Measurements from ENCODE around the gene SIL1. TPM values are rescaled to one million over a fixed set of nuclear protein-coding genes. Genes with fewer than 3 reads are reported as not detected.

SIL1 gene
- total RNA-seq, 1 experiment from 2014 or later: 10.7 TPM

DNA sequence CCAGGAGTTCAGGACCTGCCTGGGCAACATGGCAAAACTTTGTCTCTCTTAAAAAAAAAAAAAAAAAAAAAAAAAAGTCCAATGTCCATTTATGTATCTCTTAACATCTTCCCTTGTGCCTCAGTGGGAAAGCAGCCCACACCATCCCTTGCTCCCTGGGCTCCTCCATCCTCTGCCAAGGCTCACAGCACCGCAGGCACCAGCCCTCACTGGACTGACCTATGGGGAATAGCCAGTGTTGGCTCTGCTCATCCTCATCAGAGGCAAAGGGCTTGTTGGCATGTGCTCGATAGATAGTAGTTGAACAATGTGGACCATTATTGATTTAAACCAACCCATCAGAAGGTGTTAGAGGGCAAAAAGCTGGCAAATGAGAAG is 261.2 kb downstream of the SIL1 start:
- Mint-ChIP-seq H3K4me1 (peaks cover 41% of the 10 kb centered on the region), H3K27me3 (ENCODE audit: low read depth) (no peaks in the 10 kb centered on the region), H3K36me3 (peaks cover 28% of the 10 kb centered on the region), H3K4me3 (no peak overlapping the region), H3K27ac (peak overlapping the region; percentile 93), H3K9me3 (no peaks in the 10 kb centered on the region)
- no peak for ATAC-seq
- no peak for TF ChIP-seq CBFB (CRISPR knock-in tag; IDR thresholded peaks at IDR 0.05; ENCODE audit: low read depth)
- TF ChIP-seq TCF7 (CRISPR knock-in tag; IDR thresholded peaks at IDR 0.05; ENCODE audit: low read depth): no peak
- no peak for TF ChIP-seq ELF4 (CRISPR knock-in tag; IDR thresholded peaks at IDR 0.05; ENCODE audit: low read depth)
- TF ChIP-seq ZNF138 (CRISPR knock-in tag; conservative IDR thresholded peaks at IDR 0.05): no peak
- no peak for TF ChIP-seq EMX1 (CRISPR knock-in tag; IDR thresholded peaks at IDR 0.05)
- no peak for TF ChIP-seq ATF1 (CRISPR knock-in tag; IDR thresholded peaks at IDR 0.05)
- no peak for TF ChIP-seq GTF2I (CRISPR knock-in tag; conservative IDR thresholded peaks at IDR 0.05)
- TF ChIP-seq ZNF317 (CRISPR knock-in tag; IDR thresholded peaks at IDR 0.05; ENCODE audit: borderline replicate concordance, low read depth): no peak
- no peak for TF ChIP-seq RELA (CRISPR knock-in tag; IDR thresholded peaks at IDR 0.05; ENCODE audit: borderline replicate concordance)
- TF ChIP-seq, protein P1, sequence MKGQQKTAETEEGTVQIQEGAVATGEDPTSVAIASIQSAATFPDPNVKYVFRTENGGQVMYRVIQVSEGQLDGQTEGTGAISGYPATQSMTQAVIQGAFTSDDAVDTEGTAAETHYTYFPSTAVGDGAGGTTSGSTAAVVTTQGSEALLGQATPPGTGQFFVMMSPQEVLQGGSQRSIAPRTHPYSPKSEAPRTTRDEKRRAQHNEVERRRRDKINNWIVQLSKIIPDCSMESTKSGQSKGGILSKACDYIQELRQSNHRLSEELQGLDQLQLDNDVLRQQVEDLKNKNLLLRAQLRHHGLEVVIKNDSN (CRISPR knock-in tag; IDR thresholded peaks at IDR 0.05): no peak
- TF ChIP-seq, protein P2, sequence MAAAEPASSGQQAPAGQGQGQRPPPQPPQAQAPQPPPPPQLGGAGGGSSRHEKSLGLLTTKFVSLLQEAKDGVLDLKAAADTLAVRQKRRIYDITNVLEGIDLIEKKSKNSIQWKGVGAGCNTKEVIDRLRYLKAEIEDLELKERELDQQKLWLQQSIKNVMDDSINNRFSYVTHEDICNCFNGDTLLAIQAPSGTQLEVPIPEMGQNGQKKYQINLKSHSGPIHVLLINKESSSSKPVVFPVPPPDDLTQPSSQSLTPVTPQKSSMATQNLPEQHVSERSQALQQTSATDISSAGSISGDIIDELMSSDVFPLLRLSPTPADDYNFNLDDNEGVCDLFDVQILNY (CRISPR knock-in tag; IDR thresholded peaks at IDR 0.05): no peak
- TF ChIP-seq NR2C2 (CRISPR knock-in tag; IDR thresholded peaks at IDR 0.05): no peak
- no peak for TF ChIP-seq CREB1 (CRISPR knock-in tag; IDR thresholded peaks at IDR 0.05)
- TF ChIP-seq, protein P3, sequence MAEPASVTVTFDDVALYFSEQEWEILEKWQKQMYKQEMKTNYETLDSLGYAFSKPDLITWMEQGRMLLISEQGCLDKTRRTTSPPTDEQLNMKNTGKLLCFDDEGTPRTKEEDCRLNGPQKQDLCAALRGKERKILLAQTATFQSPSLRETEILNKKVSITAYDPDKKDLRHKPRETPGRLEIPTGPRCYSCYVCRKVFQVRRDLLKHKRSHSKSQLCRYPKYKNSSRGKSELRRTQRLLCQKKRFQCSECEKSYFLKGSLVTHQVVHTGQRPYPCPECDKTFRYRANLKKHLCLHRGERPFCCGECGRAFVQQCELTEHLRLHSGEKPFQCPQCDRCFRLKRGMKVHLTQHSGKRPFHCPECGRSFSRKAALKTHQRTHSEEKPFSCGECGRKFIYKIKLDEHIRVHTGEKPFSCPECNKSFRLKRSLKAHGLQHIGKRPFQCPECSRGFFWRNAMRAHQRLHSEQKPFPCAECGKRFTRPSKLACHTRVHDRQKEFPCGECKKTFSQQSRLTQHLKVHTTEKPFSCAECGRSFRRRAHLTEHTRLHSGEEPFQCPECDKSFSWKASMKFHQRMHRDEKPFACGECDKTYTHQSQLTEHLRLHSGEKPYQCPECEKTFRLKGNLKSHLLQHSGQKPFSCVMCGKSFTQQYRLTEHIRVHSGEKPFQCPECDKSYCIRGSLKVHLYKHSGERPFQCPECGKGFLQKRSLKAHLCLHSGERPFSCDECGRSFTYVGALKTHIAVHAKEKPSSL (CRISPR knock-in tag; conservative IDR thresholded peaks at IDR 0.05): no peak
- POLR2A ChIA-PET: no interaction called here
- CTCF ChIA-PET: interaction anchor here (1.4 kb wide), 1 partner anchor 147 kb away, joined by 4 read pairs; no protein-coding TSS in a partner anchor
- no peak for DNase-seq (ENCODE audit: low spot score)

DNA sequence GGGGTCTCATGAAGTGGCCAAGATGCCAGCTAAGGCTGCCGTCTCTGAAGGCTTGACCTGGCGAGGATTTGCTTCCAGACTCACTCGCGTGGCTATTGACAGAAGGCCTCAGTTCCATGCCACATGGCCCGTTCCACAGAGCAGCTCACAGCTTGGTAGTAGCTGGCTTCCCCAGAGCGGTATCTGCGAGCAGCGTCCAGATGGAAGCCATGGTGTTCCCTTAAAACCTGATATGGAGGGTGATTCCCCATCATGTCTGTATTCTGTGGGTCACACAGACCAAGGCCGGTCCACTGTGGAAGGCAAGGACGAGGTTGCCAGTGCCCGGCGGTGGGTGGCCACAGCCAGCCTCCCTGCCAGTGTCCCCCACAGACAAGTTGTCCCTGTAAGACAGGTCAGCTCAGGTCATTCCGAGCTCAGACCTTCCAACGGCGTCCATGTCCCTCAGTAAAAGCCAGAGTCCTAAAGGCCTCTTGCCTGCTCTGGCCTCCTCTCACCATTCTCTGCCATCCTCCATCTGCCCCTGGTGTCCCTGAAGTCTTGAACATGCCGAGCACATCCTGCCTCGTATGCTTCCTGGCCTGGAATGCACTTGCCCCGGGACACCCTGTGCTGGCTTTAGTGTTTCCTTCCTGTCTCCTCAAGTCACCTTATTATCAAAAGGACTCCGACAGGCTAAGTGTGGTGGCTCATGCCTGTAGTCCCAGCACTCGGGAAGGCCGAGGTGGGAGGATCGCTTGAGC is 261.8 kb downstream of the SIL1 start:
- Mint-ChIP-seq H3K36me3 (peaks cover 34% of the 10 kb centered on the region), H3K9me3 (no peaks in the 10 kb centered on the region), H3K27ac (peak overlapping the region; percentile 43; the same call in 1 of the 2 replicates), H3K4me3 (no peak overlapping the region), H3K27me3 (ENCODE audit: low read depth) (no peaks in the 10 kb centered on the region), H3K4me1 (peaks cover 46% of the 10 kb centered on the region)
- ChIA-PET CTCF (interaction anchor here (0.6 to 0.8 kb wide), 3 partner anchors 11 to 303 kb away, joined by 3 to 4 read pairs (median 3); no protein-coding TSS in a partner anchor), POLR2A (no interaction called here)
- ATAC-seq (peak; percentile 4; the same call in 1 of the 2 replicates), DNase-seq (ENCODE audit: low spot score) (no peak)
- TF ChIP-seq, protein P4, sequence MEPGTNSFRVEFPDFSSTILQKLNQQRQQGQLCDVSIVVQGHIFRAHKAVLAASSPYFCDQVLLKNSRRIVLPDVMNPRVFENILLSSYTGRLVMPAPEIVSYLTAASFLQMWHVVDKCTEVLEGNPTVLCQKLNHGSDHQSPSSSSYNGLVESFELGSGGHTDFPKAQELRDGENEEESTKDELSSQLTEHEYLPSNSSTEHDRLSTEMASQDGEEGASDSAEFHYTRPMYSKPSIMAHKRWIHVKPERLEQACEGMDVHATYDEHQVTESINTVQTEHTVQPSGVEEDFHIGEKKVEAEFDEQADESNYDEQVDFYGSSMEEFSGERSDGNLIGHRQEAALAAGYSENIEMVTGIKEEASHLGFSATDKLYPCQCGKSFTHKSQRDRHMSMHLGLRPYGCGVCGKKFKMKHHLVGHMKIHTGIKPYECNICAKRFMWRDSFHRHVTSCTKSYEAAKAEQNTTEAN (CRISPR knock-in tag; IDR thresholded peaks at IDR 0.05): no peak
- TF ChIP-seq, protein P5, sequence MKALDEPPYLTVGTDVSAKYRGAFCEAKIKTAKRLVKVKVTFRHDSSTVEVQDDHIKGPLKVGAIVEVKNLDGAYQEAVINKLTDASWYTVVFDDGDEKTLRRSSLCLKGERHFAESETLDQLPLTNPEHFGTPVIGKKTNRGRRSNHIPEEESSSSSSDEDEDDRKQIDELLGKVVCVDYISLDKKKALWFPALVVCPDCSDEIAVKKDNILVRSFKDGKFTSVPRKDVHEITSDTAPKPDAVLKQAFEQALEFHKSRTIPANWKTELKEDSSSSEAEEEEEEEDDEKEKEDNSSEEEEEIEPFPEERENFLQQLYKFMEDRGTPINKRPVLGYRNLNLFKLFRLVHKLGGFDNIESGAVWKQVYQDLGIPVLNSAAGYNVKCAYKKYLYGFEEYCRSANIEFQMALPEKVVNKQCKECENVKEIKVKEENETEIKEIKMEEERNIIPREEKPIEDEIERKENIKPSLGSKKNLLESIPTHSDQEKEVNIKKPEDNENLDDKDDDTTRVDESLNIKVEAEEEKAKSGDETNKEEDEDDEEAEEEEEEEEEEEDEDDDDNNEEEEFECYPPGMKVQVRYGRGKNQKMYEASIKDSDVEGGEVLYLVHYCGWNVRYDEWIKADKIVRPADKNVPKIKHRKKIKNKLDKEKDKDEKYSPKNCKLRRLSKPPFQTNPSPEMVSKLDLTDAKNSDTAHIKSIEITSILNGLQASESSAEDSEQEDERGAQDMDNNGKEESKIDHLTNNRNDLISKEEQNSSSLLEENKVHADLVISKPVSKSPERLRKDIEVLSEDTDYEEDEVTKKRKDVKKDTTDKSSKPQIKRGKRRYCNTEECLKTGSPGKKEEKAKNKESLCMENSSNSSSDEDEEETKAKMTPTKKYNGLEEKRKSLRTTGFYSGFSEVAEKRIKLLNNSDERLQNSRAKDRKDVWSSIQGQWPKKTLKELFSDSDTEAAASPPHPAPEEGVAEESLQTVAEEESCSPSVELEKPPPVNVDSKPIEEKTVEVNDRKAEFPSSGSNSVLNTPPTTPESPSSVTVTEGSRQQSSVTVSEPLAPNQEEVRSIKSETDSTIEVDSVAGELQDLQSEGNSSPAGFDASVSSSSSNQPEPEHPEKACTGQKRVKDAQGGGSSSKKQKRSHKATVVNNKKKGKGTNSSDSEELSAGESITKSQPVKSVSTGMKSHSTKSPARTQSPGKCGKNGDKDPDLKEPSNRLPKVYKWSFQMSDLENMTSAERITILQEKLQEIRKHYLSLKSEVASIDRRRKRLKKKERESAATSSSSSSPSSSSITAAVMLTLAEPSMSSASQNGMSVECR (CRISPR knock-in tag; IDR thresholded peaks at IDR 0.05; ENCODE audit: borderline replicate concordance): no peak
- TF ChIP-seq, protein P3 (CRISPR knock-in tag; conservative IDR thresholded peaks at IDR 0.05): no peak
- TF ChIP-seq SMAD4 (CRISPR knock-in tag; IDR thresholded peaks at IDR 0.05) (no peak), ZNF138 (CRISPR knock-in tag; conservative IDR thresholded peaks at IDR 0.05) (no peak)

Measured in WTC11 (cell line).